ENCODE results near the gene POPDC3.
"Not testable (repeated sequence)": the region's sequence is repeated elsewhere in the genome, so short reads cannot be mapped to it uniquely, and the experiment has no call there.

Gene POPDC3

DNA sequence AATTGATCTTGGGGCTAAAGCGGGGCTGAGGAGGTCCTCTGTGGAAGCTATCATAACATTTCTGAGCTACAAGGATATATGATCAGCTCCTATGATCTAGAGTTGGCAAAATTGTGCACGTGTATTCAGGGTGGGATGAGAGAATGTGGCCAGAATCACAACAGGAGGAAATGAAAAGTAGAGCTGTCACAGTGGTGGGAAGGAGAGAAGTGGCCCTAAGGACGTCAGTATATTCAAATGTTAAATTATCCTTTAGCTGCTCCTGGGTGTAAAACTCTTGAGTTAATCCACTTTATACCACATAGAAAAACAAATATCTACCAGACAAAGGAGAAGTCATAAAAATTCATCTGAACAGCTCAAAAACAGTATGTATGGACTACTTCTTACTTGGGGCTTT is 14.8 kb upstream of the POPDC3 start:
- no peak for DNase-seq

DNA sequence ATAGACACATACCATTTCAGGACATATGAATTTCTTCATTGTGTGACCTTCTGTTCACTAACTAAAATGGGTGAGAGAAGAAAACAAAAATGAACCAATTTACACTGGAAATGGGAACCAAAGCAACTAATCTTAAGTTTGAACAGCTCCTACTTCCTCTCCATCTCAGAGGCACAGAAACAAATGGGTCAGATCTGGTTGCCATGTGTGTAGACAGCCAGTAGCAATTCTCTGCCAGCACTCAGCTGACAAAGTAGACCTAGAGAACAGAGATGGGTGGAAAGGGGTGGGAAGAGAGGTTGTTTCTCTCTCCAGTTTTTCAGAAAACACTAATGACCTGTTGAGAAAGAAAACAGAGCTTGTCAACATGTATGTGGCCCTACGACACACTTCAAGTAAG is 14.3 kb upstream of the POPDC3 start:
- DNase-seq = no peak

DNA sequence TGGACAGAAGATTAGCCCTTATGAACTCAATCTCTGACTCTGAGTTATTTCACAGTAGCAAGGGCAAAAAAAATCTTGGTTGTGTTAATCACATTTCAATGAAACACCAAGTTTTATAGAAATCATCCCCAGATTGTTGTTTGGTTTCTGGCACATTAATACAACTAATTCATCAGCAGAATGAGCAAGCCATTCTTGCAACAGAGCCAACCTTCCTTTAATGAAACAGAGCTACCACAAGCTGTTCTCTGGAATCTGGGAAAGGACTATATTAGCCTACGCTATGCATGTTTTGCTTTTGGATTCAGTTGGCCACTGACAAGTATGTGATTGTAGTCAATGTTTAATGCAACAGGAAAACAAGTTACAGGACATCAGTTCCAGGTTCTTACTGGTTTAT is 13.8 kb upstream of the POPDC3 start:
- no peak for DNase-seq

DNA sequence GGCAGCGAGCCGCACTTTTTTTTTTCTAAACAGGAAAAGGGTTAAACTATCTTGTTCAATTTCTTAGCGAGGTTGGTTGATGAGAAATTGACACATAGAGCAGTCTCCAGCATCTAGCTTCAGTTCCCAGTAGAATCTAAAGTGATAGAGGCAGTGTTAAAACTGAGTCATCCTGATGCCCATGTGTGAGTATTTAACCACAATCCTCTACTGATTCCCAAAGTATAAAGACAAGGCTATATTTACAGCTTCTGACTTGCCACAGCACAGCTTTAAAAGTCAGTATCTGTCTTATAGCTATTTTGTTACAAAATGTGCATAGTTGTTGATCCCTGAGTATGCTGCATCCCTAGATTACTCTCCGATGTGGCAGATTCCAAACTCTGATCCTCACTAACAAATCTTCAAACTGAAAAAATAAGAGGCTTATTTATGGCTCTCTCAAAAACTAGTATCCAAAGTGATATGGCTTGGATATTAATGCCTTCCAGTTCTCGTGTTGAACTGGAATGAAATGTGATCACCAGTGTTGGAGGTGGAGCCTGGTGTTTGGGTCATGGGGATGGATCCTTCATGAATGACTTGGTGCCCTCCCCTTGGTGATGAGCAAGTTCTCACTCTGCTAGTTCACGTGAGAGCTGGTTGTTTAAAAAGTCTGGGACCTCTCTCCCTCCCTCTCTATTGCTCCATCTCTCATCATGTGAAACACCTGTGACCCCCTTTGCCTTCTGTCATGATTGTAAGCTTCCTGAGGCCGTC is 13.1 kb upstream of the POPDC3 start:
- DNase-seq = no peak

GRCh38 chr6:105191351-105191750 is 11.5 kb upstream of the POPDC3 start:
- DNase-seq = no peak

GRCh38 chr6:105189026-105189820 is 9.4 kb upstream of the POPDC3 start:
- no peak for DNase-seq

- DNase-seq = no peak
Measured at GRCh38 chr6:105188251-105188650, 8.4 kb upstream of the POPDC3 start.

DNA sequence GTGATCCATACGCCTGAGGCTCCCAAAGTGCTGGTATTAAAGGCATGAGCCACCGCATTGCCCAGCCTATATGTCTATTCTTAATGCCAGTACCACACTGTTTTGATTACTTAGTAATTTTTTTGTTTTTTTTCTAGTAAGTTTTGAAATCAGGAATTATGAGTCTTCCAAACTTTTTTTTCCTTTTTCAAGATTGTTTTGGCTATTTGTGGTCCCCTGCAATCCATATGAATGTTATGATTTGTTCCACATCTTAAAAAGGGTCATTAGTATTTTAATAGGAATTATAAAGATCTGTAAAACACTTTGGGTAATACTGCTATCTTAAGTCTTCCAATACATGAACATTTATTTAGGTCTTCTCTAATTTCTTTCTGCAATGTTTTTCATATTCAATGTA is 6.8 kb upstream of the POPDC3 start:
- DNase-seq = no peak

DNA sequence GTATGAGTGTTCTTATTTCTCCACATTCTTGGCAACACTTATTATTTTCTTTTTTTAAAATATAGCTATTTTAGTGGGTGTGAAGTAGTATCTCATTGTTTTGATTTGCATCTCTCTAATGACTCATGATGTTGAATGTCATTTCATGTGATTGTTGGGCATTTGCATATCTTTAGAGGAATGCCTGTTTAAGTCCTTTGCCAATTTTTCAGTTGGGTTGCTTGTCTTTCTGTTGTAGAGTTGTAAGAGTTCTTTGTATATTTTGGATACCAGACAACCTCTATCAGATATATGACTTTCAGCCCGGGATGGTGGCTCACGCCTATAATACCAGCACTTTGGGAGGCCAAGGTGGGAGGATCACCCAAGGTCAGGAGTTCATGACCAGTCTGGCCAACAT is 5.1 kb upstream of the POPDC3 start:
- DNase-seq = no peak

- no peak for DNase-seq
Measured at GRCh38 chr6:105181981-105182515, 2.2 kb upstream of the POPDC3 start.

DNA sequence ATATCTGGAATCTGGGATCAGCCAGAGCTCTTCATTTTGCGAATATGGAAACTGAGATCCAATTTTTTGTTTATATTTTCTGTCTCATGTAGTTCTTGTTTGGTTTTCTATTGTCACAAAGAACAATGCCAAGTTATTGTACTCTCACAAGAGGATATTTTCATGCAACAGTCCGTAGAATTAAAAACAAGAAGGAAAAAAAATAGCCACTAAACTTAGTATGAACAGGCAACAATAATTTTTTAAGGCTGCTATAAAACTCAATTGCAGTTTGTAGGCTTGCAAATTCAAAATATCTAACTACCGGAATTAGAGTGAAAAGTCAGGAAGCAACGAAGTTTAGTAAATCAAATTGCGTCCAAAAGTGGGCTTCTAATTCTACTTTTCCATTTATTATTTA is 1.2 kb downstream of the POPDC3 start:
- no peak for DNase-seq

GRCh38 chr6:105178110-105178509 is 1.7 kb downstream of the POPDC3 start:
- no peak for DNase-seq

DNA sequence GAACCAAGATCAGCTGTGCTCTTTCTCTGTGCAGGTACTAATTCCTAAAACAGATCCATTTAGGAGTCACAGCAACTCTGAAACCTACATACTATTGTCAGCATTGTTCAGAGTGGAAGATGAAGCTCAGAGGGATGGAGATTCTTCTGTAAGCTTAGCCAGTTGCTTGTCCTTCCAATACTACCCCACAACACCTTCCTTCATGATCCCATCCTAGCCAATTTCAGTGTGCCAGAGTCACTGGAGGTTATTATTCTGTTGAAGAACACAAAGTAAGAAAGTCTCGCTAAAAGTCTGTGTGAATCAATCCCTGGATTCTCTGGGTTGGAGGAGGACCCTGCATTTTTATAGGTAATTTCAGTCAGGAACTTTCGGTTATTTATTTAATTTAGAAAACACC is 2.3 kb downstream of the POPDC3 start:
- no peak for DNase-seq

GRCh38 chr6:105174512-105174911 is 5.3 kb downstream of the POPDC3 start:
- no peak for DNase-seq

GRCh38 chr6:105172515-105172914 is 7.3 kb downstream of the POPDC3 start:
- not testable (repeated sequence) for DNase-seq

DNA sequence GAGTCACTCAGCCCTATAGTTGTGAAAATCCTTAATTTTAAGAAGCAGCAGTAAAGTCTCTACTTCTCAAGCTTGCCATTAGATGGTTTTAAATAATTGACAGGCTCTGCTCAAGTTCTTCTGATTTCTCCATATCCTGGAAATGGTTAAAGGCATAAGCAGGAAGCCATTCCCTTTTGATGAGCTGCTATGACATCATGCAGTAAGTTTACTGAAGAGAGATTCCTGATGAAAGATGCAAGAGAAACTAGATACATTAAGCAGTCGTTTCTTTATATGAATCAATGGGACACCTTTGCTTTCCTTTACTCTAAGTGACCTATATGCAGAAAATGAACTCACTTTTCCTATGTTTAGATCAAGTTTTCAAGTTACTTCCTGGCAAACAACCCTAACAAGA is 9.8 kb downstream of the POPDC3 start:
- DNase-seq = no peak

GRCh38 chr6:105167914-105168313 is 11.9 kb downstream of the POPDC3 start:
- no peak for DNase-seq

- DNase-seq = no peak
Measured at GRCh38 chr6:105164418-105164817, 15.4 kb downstream of the POPDC3 start.

DNA sequence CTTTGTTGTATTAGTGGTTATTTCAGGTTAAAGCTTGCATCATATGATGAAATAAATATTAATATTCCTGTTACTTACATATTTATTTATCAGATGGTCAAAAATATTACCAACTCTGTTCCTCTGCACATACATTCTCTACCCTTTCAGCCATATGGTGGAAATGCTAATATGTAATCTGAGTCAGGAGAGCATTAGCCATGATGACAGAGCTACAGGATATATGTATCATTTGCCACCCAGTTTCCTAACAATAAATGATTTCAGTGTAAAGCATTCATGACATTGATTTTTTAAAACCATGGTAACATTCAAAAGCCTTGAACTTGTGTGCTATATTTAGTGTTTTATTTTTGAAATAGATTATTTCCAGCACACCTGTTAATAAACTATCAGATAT is 16.6 kb downstream of the POPDC3 start:
- DNase-seq = no peak

- DNase-seq = no peak
Measured at GRCh38 chr6:105162377-105162776, 17.4 kb downstream of the POPDC3 start.

DNA sequence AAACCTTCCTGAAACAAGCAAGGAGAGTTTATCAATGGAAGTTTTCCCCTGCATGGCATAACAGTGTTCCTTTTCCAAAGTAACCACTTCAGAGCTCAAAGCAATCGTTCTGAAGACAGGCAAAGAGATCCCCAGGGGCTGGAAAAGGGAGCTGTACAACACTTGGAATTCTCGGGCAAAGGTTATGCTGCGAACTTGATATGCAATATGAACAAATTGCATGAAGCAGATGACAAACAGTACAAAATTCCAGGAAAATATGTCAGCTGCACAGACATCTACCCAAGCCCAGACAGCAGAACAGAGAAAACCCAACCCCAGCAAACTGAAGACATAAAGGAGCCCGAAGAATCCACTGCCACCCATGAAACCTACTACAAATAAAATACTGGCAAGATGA is 18.4 kb downstream of the POPDC3 start:
- DNase-seq = no peak

- no peak for DNase-seq
Measured at GRCh38 chr6:105153676-105154075, 26.1 kb downstream of the POPDC3 start.

DNA sequence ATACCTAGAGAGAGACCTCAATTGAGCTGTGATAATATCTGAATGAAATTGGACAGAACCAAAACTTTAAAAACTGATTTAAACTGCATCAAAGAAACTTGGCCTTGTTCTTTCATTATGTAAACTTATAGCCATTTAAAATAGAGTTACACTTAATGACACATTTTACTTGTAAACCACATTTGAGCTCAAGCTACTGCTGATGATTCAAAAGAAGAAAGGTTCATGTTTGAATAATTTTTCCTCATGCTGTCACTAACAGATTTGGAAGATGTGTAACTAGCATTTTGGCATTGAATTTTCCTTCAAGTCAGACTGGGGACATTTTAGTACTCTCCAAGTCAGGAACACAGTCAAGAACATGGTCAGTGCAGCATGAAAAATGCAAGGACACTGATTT is 26.9 kb downstream of the POPDC3 start:
- DNase-seq = no peak

DNA sequence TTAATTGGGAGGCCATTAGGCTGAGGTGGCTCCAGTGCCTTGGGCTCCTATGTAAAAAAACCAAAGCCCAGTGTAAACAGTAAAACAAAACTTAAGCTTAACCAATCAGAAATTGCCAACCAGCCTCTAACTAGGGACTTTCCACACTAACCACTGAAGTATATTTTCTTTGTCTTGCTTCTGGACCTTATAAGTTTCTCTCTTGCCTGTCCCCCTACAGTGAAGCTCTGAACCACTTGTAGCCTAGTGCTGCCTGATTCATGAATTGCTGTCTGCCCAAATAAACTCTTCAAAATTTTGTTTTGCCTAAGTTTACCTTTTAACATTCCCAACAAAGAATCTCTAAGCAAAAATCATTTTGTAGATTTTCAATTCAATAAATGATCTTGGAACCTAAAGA is 28.2 kb downstream of the POPDC3 start:
- no peak for DNase-seq

All from activated CD4-positive, CD25-positive, alpha-beta regulatory T cell treated with anti-CD3 and anti-CD28 coated beads, Interleukin-2, amount 50 U/mL, for 72 hours (primary cell).